ENCODE data around the gene CBX4.

The CBX4 gene

GRCh38 chr17:79839356-79840268 lies at the start of gene CBX4:
Gene CBX4 (minus strand): TSS chr17:79839440. CDS start chr17:79839251, 189 bp downstream.
- DNase-seq, result peak; percentile 51 to 90 (median 72)

- DNase-seq, result no peak
Measured at GRCh38 chr17:79888009-79888540, 48.8 kb upstream of the CBX4 start.

DNA sequence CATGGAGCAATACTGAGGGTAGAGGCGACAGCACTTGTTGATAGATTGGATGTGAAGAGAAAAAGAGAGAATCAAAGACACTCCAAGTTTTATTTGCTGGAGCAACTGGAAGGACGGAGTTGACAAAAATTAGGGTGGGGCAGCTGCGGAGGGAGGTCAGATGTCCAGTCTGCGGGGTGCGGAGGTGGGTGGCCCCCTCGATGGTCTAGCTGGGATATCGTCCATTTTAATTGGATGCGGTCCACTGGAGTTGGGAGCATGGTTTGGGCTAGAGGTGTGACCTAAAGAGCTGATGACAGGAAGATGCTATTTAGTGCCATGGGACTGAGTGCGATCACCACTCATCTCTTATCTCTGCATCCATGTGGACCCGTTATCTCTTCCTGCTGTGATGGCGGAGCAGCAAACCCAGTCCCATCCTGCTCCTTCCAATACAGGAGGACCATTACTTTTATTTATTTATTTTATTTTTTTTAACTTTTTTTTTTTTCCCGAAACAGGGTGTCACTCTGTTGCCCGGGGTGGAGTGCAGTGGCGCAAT lies 48.3 kb upstream of the CBX4 start:
- DNase-seq, result no peak

GRCh38 chr17:79883202-79883601 lies 44.0 kb upstream of the CBX4 start:
- DNase-seq, result no peak

- DNase-seq, result no peak
Measured at GRCh38 chr17:79878329-79878947, 39.2 kb upstream of the CBX4 start.

DNA sequence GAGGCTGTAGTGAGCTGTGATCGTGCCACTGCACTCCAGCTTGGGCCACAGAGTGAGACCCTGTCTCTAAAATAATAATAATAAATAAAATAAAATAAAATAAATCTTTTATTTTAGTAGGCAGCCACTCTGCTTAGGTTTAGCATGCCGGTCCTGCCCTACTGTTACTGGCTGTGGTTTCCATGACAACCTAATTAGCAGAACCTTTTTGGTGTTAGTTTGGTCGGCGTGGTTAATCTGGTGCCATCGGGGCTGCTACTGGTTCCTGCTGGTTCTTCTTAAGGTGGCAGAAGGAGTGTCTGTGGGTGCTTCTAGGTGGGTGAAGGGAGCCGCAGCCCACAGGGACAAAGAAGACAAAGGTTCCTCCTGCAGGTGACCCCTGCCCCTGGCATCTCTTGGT lies 37.8 kb upstream of the CBX4 start:
- no peak for DNase-seq

- DNase-seq, result no peak
Measured at GRCh38 chr17:79875511-79875910, 36.3 kb upstream of the CBX4 start.

- DNase-seq, result no peak
Measured at GRCh38 chr17:79874329-79874981, 35.2 kb upstream of the CBX4 start.

- no peak for DNase-seq
Measured at GRCh38 chr17:79873583-79873982, 34.3 kb upstream of the CBX4 start.

- no peak for DNase-seq
Measured at GRCh38 chr17:79872762-79873161, 33.5 kb upstream of the CBX4 start.

- DNase-seq, result no peak
Measured at GRCh38 chr17:79871131-79871530, 31.9 kb upstream of the CBX4 start.

GRCh38 chr17:79870540-79870939 lies 31.3 kb upstream of the CBX4 start:
- DNase-seq, result no peak

GRCh38 chr17:79866791-79867518 lies 27.7 kb upstream of the CBX4 start:
- no peak for DNase-seq

- DNase-seq, result no peak
Measured at GRCh38 chr17:79865351-79866210, 26.3 kb upstream of the CBX4 start.

DNA sequence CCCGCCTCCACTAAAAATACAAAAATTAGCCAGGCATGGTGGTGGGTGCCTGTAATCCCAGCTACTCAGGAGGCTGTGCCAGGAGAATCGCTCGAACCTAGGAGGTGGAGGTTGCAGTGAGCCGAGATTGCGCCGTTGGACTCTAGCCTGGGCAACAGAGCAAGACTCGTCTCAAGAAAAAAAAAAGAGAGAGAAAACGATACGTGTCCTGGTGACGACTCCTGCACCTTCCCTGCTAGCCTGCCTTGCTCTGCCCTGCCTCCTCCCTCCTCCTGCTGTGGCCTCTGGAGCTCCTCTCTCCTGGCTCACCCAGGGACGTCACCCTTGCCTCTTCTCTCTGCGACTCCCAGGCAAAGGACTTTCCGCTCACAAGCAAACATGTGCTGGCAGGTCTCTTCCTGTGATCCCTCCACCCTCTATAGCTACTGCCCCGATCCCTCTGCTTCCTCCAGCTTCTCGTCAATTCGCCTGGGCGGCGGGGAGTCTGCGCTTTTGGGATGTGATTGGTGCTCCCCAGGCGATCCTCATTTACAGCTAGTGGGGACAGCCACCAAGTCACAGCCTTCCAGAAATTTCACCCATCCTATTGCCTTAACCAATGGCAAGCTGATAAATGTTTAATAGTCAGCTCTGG lies 25.5 kb upstream of the CBX4 start:
- DNase-seq, result no peak

GRCh38 chr17:79864147-79864546 lies 24.9 kb upstream of the CBX4 start:
- DNase-seq, result no peak

DNA sequence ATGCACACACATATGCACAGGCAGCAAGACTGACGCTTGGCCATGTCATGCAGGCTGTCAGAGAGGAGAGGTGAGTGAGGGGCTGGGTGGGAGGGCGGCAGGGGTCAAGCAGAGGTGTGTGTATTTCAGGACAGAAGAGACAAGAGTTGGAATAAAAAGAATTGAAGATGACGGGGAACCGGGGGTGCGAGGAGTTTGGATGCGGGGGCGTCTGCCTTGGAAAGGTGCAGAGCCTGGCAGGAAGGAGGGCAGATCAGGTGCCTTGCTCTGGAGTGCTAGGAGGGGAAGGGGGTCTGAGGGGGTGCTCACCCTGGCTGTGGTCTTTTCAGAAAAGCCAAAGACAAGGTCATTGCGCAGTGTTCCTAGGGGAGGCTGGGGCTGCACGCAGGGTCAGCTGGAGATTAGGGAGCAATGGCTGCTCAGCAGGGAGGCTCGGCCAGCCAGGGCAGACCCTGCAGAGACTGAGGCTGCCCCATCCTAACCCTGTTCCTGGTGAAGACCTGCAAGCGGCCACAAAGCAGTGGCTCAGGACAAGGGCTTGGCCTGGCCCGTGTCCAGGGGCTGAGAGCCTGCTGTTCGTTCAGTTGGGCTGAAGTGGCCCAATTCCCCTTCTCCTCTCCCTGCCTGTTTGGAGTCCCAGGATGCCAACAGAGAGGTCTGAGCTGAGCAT lies 23.7 kb upstream of the CBX4 start:
- DNase-seq, result no peak

DNA sequence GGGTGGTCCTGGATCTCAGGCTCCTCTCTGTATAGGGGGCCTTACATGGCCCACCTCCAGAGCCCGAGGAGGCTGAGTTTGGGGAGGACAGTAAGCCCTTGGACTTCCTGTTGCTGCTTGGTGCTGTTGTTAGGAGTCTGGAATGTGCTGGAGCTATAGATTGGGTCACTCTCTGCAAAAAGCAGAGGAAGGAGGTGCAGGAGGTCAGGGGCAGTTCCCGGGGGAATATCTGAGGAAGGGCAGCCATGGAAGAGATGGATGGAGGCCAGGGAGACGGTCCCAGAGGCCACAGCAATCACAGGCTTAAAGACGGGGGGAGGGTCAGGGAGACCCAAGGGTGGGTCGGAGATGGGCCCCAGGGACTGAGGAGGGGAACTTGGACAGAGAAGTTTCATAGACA lies 23.0 kb upstream of the CBX4 start:
- DNase-seq, result no peak

- DNase-seq, result no peak
Measured at GRCh38 chr17:79861413-79862216, 22.4 kb upstream of the CBX4 start.

Measured in activated naive CD4-positive, alpha-beta T cell (primary cell).